ENCODE results near the gene GFRA1.

GFRA1 gene

GRCh38 chr10:116044801-116045248 lies 228.2 kb downstream of the GFRA1 start:
- H3K36me3 ChIP-seq (ENCODE audit: low read length): no peaks in the 10 kb centered on the region
- no peak overlapping the region for H3K9ac ChIP-seq (ENCODE audit: low read length)
- H3K27ac ChIP-seq (ENCODE audit: low read depth, low read length): no peak overlapping the region
- H3K4me3 ChIP-seq (ENCODE audit: insufficient read depth, low read length, poor library complexity, severe bottlenecking): no peak overlapping the region
- no peaks in the 10 kb centered on the region for H3K79me2 ChIP-seq (ENCODE audit: insufficient read depth, low read length)
- H3K9me2 ChIP-seq (replicated peaks; ENCODE audit: insufficient read depth, low read length): no peaks in the 10 kb centered on the region
- no peaks in the 10 kb centered on the region for H3K27me3 ChIP-seq (ENCODE audit: low read length)
- H3K4me2 ChIP-seq (ENCODE audit: low read depth, low read length, poor library complexity, severe bottlenecking): no peak overlapping the region
- no peaks in the 10 kb centered on the region for H3K9me3 ChIP-seq (ENCODE audit: insufficient read depth, low read length)
- no peak overlapping the region for H2AFZ ChIP-seq (ENCODE audit: low read depth, low read length, severe bottlenecking)
- no peaks in the 10 kb centered on the region for H4K20me1 ChIP-seq (ENCODE audit: low read depth, low read length)
- TF ChIP-seq EZH2phosphoT487 (conservative IDR thresholded peaks at IDR 0.05; ENCODE audit: low read length) (no peak), CTCF (IDR thresholded peaks at IDR 0.05; ENCODE audit: insufficient read depth, low read length, poor library complexity, severe bottlenecking) (no peak)
- H3F3A ChIP-seq (ENCODE audit: insufficient read depth): no peaks in the 10 kb centered on the region

- Histone ChIP-seq H3K9ac (ENCODE audit: low read length) (no peak overlapping the region), H3F3A (ENCODE audit: insufficient read depth) (no peaks in the 10 kb centered on the region), H3K27me3 (ENCODE audit: low read length) (no peaks in the 10 kb centered on the region), H3K79me2 (ENCODE audit: insufficient read depth, low read length) (no peaks in the 10 kb centered on the region), H2AFZ (ENCODE audit: low read depth, low read length, severe bottlenecking) (no peak overlapping the region), H3K9me3 (ENCODE audit: insufficient read depth, low read length) (no peaks in the 10 kb centered on the region), H3K27ac (ENCODE audit: low read depth, low read length) (no peak overlapping the region), H3K9me2 (replicated peaks; ENCODE audit: insufficient read depth, low read length) (no peaks in the 10 kb centered on the region), H3K4me2 (ENCODE audit: low read depth, low read length, poor library complexity, severe bottlenecking) (no peak overlapping the region), H4K20me1 (ENCODE audit: low read depth, low read length) (no peaks in the 10 kb centered on the region), H3K4me3 (ENCODE audit: insufficient read depth, low read length, poor library complexity, severe bottlenecking) (no peak overlapping the region), H3K36me3 (ENCODE audit: low read length) (no peaks in the 10 kb centered on the region)
- no peak for TF ChIP-seq EZH2phosphoT487 (conservative IDR thresholded peaks at IDR 0.05; ENCODE audit: low read length)
- no peak for TF ChIP-seq CTCF (IDR thresholded peaks at IDR 0.05; ENCODE audit: insufficient read depth, low read length, poor library complexity, severe bottlenecking)
These were observed 229.1 kb downstream of the GFRA1 start for GRCh38 chr10:116043861-116044260.

- Histone ChIP-seq H3K9me2 (replicated peaks; ENCODE audit: insufficient read depth, low read length) (no peaks in the 10 kb centered on the region), H3K4me2 (ENCODE audit: low read depth, low read length, poor library complexity, severe bottlenecking) (no peak overlapping the region), H3K4me3 (ENCODE audit: insufficient read depth, low read length, poor library complexity, severe bottlenecking) (no peak overlapping the region), H3F3A (ENCODE audit: insufficient read depth) (no peaks in the 10 kb centered on the region), H3K79me2 (ENCODE audit: insufficient read depth, low read length) (no peaks in the 10 kb centered on the region), H2AFZ (ENCODE audit: low read depth, low read length, severe bottlenecking) (no peak overlapping the region), H3K27me3 (ENCODE audit: low read length) (no peaks in the 10 kb centered on the region), H4K20me1 (ENCODE audit: low read depth, low read length) (no peaks in the 10 kb centered on the region), H3K36me3 (ENCODE audit: low read length) (no peaks in the 10 kb centered on the region), H3K27ac (ENCODE audit: low read depth, low read length) (no peak overlapping the region), H3K9me3 (ENCODE audit: insufficient read depth, low read length) (no peaks in the 10 kb centered on the region), H3K9ac (ENCODE audit: low read length) (no peak overlapping the region)
- no peak for TF ChIP-seq CTCF (IDR thresholded peaks at IDR 0.05; ENCODE audit: insufficient read depth, low read length, poor library complexity, severe bottlenecking)
- no peak for TF ChIP-seq EZH2phosphoT487 (conservative IDR thresholded peaks at IDR 0.05; ENCODE audit: low read length)
These were observed 229.7 kb downstream of the GFRA1 start for GRCh38 chr10:116043304-116043703.
